ENCODE data around the gene MTURN. TPM values are rescaled to one million over a fixed set of nuclear protein-coding genes. Genes with fewer than 3 reads are reported as not detected.

MTURN gene
- polyA plus RNA-seq, 3 donors, result 5.9 to 7.9 (median 7.5) TPM

DNA sequence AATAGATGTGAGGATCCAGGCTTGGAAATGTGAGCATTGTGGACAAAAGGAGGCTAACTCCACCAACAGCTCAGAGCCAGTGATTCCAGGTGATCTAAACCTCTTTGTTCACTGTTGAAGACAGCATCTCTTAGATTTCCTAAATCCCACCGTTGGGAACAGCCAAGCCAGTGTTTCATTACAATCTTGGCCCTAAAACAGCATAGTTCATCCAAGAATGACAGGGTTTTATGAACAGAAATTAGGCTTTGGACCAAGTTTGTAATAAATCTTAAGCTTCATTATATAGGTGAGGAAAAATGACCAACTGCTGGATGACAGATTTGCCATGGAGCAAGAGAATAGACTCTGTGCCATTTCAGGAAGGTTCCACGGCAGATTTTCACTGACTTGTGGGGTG lies 65.8 kb downstream of the MTURN start:
- Histone ChIP-seq H3K79me2 (ENCODE audit: insufficient read depth, low read length) (no peaks in the 10 kb centered on the region), H3K4me1 (ENCODE audit: control insufficient read depth in 1 of 2, insufficient read depth in 2 of 2, low read length in 2 of 2) (peaks cover 5 to 10% of the 10 kb centered on the region in 2 donors), H3K36me3 (replicated peaks in 1 of 2; ENCODE audit: control insufficient read depth in 1 of 2, insufficient read depth in 2 of 2, low read length in 2 of 2) (no peaks in the 10 kb centered on the region), H4K20me1 (ENCODE audit: insufficient read depth, low read length) (no peaks in the 10 kb centered on the region), H3K4me3 (replicated peaks in 1 of 3; ENCODE audit: low read depth in 2 of 3, low read length in 3 of 3) (no peak overlapping the region), H3K4me2 (replicated peaks; ENCODE audit: extremely low read depth, low read length, poor library complexity, severe bottlenecking) (no peak overlapping the region), H3K27me3 (ENCODE audit: control insufficient read depth in 2 of 2, insufficient read depth in 2 of 2, low read length in 2 of 2) (no peaks in the 10 kb centered on the region), H3K9me3 (replicated peaks in 1 of 2; ENCODE audit: control insufficient read depth in 1 of 2, insufficient read depth in 1 of 2, low read length in 2 of 2) (peaks cover 16 to 21% of the 10 kb centered on the region in 2 donors), H3K27ac (ENCODE audit: low read depth in 1 of 2, low read length in 2 of 2) (no peak overlapping the region), H2AFZ (ENCODE audit: insufficient read depth, low read depth, low read length, poor library complexity, severe bottlenecking) (no peak overlapping the region), H3K9ac (ENCODE audit: insufficient read depth, low read length, poor library complexity, severe bottlenecking) (no peak overlapping the region)
- Mint-ChIP-seq H3K4me3 (no peak overlapping the region), H3K36me3 (peaks cover 7 to 8% of the 10 kb centered on the region in 2 donors), H3K27ac (no peak overlapping the region), H3K9me3 (peaks cover 17 to 29% (median 26%) of the 10 kb centered on the region in 7 donors), H3K27me3 (ENCODE audit: low read depth in 3 of 3) (no peaks in the 10 kb centered on the region), H3K4me1 (peaks cover 17% of the 10 kb centered on the region)
- DNase-seq, result no peak
- intact Hi-C loops (cut with micrococcal nuclease), result no loop called here
- WGBS (ENCODE audit: insufficient coverage), result 100% methylated on average over 1 of the region's 2 CpGs
- TF ChIP-seq, protein P1, sequence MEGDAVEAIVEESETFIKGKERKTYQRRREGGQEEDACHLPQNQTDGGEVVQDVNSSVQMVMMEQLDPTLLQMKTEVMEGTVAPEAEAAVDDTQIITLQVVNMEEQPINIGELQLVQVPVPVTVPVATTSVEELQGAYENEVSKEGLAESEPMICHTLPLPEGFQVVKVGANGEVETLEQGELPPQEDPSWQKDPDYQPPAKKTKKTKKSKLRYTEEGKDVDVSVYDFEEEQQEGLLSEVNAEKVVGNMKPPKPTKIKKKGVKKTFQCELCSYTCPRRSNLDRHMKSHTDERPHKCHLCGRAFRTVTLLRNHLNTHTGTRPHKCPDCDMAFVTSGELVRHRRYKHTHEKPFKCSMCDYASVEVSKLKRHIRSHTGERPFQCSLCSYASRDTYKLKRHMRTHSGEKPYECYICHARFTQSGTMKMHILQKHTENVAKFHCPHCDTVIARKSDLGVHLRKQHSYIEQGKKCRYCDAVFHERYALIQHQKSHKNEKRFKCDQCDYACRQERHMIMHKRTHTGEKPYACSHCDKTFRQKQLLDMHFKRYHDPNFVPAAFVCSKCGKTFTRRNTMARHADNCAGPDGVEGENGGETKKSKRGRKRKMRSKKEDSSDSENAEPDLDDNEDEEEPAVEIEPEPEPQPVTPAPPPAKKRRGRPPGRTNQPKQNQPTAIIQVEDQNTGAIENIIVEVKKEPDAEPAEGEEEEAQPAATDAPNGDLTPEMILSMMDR (IDR thresholded peaks at IDR 0.05), result no peak

GRCh38 chr7:30201161-30201666 lies 66.4 kb downstream of the MTURN start:
- Mint-ChIP-seq H3K4me1 (peaks cover 20% of the 10 kb centered on the region), H3K9me3 (peaks cover 11 to 23% (median 20%) of the 10 kb centered on the region in 7 donors), H3K27ac (peak overlapping the region in 2 of 7 donors; percentile 10 to 77), H3K4me3 (no peak overlapping the region), H3K36me3 (peaks cover 3 to 6% of the 10 kb centered on the region in 2 donors), H3K27me3 (ENCODE audit: low read depth in 3 of 3) (no peaks in the 10 kb centered on the region)
- Histone ChIP-seq H3K27me3 (ENCODE audit: control insufficient read depth in 2 of 2, insufficient read depth in 2 of 2, low read length in 2 of 2) (no peaks in the 10 kb centered on the region), H3K4me3 (replicated peaks in 1 of 3; ENCODE audit: low read depth in 2 of 3, low read length in 3 of 3) (no peak overlapping the region), H4K20me1 (ENCODE audit: insufficient read depth, low read length) (no peaks in the 10 kb centered on the region), H3K27ac (ENCODE audit: low read depth in 1 of 2, low read length in 2 of 2) (no peak overlapping the region), H3K4me2 (replicated peaks; ENCODE audit: extremely low read depth, low read length, poor library complexity, severe bottlenecking) (no peak overlapping the region), H3K9me3 (replicated peaks in 1 of 2; ENCODE audit: control insufficient read depth in 1 of 2, insufficient read depth in 1 of 2, low read length in 2 of 2) (peaks cover 10 to 15% of the 10 kb centered on the region in 2 donors), H2AFZ (ENCODE audit: insufficient read depth, low read depth, low read length, poor library complexity, severe bottlenecking) (peak overlapping the region; percentile 14), H3K9ac (ENCODE audit: insufficient read depth, low read length, poor library complexity, severe bottlenecking) (no peak overlapping the region), H3K79me2 (ENCODE audit: insufficient read depth, low read length) (no peaks in the 10 kb centered on the region), H3K4me1 (ENCODE audit: control insufficient read depth in 1 of 2, insufficient read depth in 2 of 2, low read length in 2 of 2) (peaks cover 5 to 11% of the 10 kb centered on the region in 2 donors), H3K36me3 (replicated peaks in 1 of 2; ENCODE audit: control insufficient read depth in 1 of 2, insufficient read depth in 2 of 2, low read length in 2 of 2) (no peaks in the 10 kb centered on the region)
- 29% methylated on average over 5 of the region's 5 CpGs for WGBS (ENCODE audit: insufficient coverage)
- DNase-seq, result no peak
- TF ChIP-seq, protein P1 (IDR thresholded peaks at IDR 0.05), result no peak
- intact Hi-C loops (cut with micrococcal nuclease), result no loop called here

Data from CD14-positive monocyte (primary cell).